Activated T-helper 1 cell treated with anti-CD3 and anti-CD28 coated beads, Interleukin-12 subunit alpha, Interleukin-12 subunit beta, Interleukin-2, Interleukin-4 antibody, amounts not matched to agents 30 ng/mL and 10 ng/mL and 1 ng/mL, durations not matched to agents 14 hours and 24 hours and 36 hours (primary cell): ENCODE measurements around the gene CASP9. TPM values are rescaled to one million over a fixed set of nuclear protein-coding genes. Genes with fewer than 3 reads are reported as not detected.

ENCODE experiments used
- total RNA-seq: library from RNA; stranded (reverse); gene quantifications from 2 replicates; pipeline ENCODE4 v1.2.3, GENCODE V29; 2022

Gene CASP9
- total RNA-seq, 1 donor from 2014 or later: 21.0 TPM

Other genes with a start within 250 kb of the CASP9 start
- 100 and 101 TPM in 2 replicates for gene EFHD2, start 114.3 kb downstream of the CASP9 start, total RNA-seq
- 0.29 and 0.57 TPM in 2 replicates for gene CTRC, start 85.8 kb downstream of the CASP9 start, total RNA-seq
- gene CELA2A, start 67.5 kb downstream of the CASP9 start, total RNA-seq: not detected in 2 replicates
- gene CELA2B, start 48.1 kb downstream of the CASP9 start, total RNA-seq: not detected in 2 replicates
- 18.8 and 19.8 TPM in 2 replicates for gene DNAJC16, start 2.6 kb upstream of the CASP9 start, total RNA-seq
- 34.4 and 34.5 TPM in 2 replicates for gene AGMAT, start 60.8 kb upstream of the CASP9 start, total RNA-seq
- gene DDI2, start 93.2 kb upstream of the CASP9 start, total RNA-seq: 49.9 and 51.4 TPM in 2 replicates
- 65.5 and 66.2 TPM in 2 replicates for gene PLEKHM2, start 160.1 kb upstream of the CASP9 start, total RNA-seq
- gene SLC25A34, start 212.0 kb upstream of the CASP9 start, total RNA-seq: 1.1 and 1.8 TPM in 2 replicates
- gene TMEM82, start 218.3 kb upstream of the CASP9 start, total RNA-seq: not detected in 2 replicates
- gene FBLIM1, start 234.6 kb upstream of the CASP9 start, total RNA-seq: not detected in 2 replicates